ENCODE data around the gene LAMA3.

LAMA3 gene

GRCh38 chr18:24000613-24001490, 311.6 kb downstream of the LAMA3 start:
- TF ChIP-seq ZBTB26 (tag by site-specific recombination; optimal IDR thresholded peaks at IDR 0.05) (no peak), BCL11A (tag by site-specific recombination; IDR thresholded peaks at IDR 0.05; ENCODE audit: low read depth) (no peak), ZFP37 (tag by site-specific recombination; IDR thresholded peaks at IDR 0.05) (no peak), ZNF48 (tag by site-specific recombination; IDR thresholded peaks at IDR 0.05) (no peak), SCRT1 (tag by site-specific recombination; IDR thresholded peaks at IDR 0.05; ENCODE audit: borderline replicate concordance) (no peak), ZBTB7A (tag by site-specific recombination; IDR thresholded peaks at IDR 0.05; ENCODE audit: low read depth) (no peak), ZNF366 (tag by site-specific recombination; conservative IDR thresholded peaks at IDR 0.05) (no peak), ZNF426 (tag by site-specific recombination; IDR thresholded peaks at IDR 0.05) (no peak), TSHZ1 (tag by site-specific recombination; IDR thresholded peaks at IDR 0.05; ENCODE audit: borderline replicate concordance) (no peak), ZNF140 (tag by site-specific recombination; IDR thresholded peaks at IDR 0.05) (no peak), ZNF677 (tag by site-specific recombination; IDR thresholded peaks at IDR 0.05) (no peak), ZNF416 (tag by site-specific recombination; IDR thresholded peaks at IDR 0.05) (no peak), ZBTB44 (tag by site-specific recombination; IDR thresholded peaks at IDR 0.05) (no peak), ZNF621 (tag by site-specific recombination; IDR thresholded peaks at IDR 0.05) (no peak), MEIS1 (CRISPR knock-in tag; IDR thresholded peaks at IDR 0.05; ENCODE audit: borderline replicate concordance) (no peak), ZFP3 (tag by site-specific recombination; IDR thresholded peaks at IDR 0.05; ENCODE audit: low read depth) (no peak), ZNF513 (tag by site-specific recombination; IDR thresholded peaks at IDR 0.05) (no peak), ZNF837 (tag by site-specific recombination; IDR thresholded peaks at IDR 0.05) (no peak)
- Histone ChIP-seq H3K4me1 (ENCODE audit: control insufficient read depth, insufficient read depth, low read length) (peaks cover 4% of the 10 kb centered on the region; the same call in 1 of the 2 replicates), H3K36me3 (ENCODE audit: control insufficient read depth in 2 of 2, insufficient read depth in 1 of 2, low read length in 2 of 2) (no peaks in the 10 kb centered on the region), H3K9me3 (ENCODE audit: control insufficient read depth, insufficient read depth, low read depth, low read length) (no peaks in the 10 kb centered on the region), H3K27ac (ENCODE audit: extremely low read depth, low read depth, low read length) (no peak overlapping the region), H3K4me3 (ENCODE audit: low read depth, low read length) (no peak overlapping the region)
- ChIA-PET CTCF (interaction anchor here (0.7 kb wide), 1 partner anchor 1053 kb away, joined by 4 read pairs; no protein-coding TSS in a partner anchor), POLR2A (interaction anchor here (0.5 kb wide), 1 partner anchor 98 kb away, joined by 3 read pairs; no protein-coding TSS in a partner anchor)
